ENCODE measurements around the gene FLNA.
"Not testable (repeated sequence)": the region's sequence is repeated elsewhere in the genome, so short reads cannot be mapped to it uniquely, and the experiment has no call there.

FLNA gene

DNA sequence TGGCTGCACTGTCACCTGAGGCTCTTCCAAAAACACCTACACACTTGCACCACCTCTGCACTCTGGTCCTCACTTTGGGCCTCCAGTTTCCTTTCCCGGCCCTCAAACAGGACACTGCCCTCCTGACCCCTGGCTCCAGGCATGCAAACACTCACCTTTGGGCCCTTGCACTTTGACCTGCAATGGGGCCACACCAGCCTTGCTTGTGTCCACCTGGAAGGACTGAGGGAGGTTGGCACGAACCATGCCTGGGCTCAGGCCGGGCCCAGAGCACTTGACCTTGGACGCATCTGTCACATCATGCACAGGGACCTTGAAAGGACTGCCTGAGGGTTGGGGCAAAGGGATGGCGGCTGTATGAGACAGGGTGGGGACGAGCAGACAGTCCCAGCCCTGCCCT, 15.6 kb downstream of the FLNA start:
- no peak for DNase-seq (ENCODE audit: low read depth)

DNA sequence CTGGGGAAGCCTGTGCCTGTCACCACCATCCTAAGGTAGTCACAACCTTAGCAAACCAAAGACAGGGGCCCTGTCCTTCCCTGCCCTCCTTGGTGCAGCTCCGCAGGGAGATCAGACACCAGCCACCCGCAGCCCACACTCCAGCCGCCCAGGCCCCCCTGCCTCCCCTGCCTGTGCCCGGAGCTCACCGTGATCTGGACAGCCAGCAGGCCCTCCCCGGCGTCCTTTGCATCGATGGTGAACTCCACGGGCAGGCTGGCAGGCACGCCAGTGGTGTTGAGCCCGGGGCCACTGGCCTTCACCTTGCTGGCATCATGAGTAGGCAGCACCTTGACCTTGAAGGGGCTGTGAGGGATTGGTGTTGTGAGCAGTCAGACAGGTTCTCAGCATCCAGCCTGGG, 16.4 kb downstream of the FLNA start:
- DNase-seq (ENCODE audit: low read depth): no peak

DNA sequence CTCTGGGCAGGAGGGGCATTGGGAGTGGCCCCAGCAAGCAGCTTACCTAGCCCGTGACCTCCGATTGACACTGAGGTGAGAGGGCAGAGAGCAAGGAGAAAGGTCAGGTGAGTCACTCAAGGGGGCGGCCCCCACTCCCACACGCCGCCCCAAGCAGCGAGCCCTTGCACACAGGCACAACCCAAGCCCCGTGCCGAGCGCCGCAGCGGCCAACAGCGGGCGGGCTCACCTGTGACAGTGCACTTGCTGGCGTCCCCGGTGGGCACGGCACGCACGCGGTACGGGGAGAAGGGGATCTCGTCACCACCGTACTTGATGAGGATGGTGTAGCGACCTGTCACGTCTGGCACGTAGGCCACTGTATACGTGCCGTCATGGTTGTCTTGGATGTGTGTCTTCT, 17.2 kb downstream of the FLNA start:
- no peak for DNase-seq (ENCODE audit: low read depth)

DNA sequence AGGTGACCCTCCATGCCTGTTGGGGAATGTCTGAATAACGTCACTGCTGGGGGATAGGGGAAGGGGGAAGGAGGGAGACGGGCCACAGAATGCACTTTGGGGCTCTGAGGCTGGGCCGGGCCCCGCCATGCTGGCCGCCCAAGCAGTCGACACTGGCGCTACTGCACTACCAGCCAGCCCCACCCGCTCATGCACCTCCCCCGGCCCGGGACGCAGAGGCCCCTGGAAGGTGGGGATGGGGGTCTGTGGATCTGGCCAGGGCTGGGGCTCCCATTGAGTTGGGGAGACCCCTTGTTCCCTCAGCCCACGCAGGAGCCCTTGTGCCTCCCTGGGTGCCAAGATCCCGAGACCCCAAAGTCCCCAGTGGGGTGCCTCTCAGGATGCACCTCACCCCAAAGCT, 17.8 kb downstream of the FLNA start:
- no peak for DNase-seq (ENCODE audit: low read depth)

DNA sequence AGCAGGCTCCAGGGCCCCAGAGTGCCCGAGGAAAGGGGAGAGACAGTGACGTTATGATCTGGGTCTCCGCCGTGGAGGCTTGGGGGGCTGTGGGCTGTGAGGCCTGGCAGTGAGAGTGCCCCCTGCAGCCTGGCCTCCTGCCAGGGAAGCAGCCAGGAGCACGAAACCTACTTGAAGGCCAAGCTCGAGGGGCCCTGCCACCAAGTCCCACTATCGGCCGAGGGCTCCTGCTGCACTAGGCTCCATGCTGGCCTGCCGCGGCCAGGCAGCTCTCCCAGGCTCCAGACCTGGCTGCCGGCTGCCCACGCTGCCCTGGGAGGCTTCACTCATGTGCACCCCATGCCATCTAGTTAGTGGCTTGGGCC, 18.7 kb downstream of the FLNA start:
- no peak for DNase-seq (ENCODE audit: low read depth)

DNA sequence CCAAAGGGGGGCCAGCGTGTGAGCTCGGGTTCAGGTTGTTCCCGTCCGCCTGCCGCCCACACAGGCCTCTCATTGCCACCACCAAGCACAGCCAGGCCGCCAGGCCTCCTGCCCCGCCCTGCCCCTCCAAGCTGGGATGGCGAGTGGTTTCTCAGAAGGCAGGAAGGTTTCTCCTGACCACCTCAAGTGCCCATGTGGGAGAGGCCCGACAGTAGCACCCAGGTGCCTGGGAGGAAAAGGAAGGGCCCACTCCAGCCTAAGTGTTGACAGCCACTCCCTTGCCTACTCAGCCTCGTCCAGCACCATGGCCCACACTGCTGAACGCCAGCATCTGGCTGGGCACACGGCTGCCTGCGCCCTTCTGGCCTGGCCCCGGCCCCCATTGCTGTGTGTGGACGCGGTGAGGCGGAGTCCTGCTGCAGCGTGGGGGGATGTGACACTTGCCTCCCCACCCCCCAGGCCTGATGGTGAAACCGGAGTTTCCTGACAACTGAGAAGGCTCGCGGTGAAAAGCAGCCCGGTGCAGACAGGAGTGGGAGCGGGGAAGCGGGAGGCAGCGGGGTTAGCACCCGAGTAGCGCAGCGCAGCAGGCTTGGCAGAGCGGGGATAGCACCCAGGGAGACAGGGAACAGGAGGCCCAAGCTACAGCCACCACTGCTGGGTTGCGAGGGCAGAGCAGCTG, 19.2 kb downstream of the FLNA start:
- no peak for DNase-seq (ENCODE audit: low read depth)

DNA sequence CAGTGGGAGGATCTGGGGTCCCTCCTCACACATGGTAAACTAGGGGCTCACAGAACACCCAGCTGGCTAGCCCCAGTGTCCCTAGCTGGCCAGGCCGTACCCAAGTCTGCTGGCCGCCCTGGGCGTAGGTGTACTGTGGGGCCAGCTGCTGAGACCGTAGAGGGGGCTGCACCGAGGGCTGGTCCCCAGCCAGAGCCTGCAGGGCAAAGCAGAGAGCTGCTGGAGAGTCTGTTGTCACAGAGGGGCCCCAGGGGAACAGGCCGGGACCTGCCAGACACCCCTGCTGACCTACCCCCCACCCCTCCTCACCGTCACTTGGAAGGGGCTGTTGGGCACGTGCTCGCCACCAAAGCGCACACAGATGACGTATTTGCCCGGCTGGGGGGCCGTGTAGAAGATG, 19.9 kb downstream of the FLNA start:
- DNase-seq (ENCODE audit: low read depth): no peak

DNA sequence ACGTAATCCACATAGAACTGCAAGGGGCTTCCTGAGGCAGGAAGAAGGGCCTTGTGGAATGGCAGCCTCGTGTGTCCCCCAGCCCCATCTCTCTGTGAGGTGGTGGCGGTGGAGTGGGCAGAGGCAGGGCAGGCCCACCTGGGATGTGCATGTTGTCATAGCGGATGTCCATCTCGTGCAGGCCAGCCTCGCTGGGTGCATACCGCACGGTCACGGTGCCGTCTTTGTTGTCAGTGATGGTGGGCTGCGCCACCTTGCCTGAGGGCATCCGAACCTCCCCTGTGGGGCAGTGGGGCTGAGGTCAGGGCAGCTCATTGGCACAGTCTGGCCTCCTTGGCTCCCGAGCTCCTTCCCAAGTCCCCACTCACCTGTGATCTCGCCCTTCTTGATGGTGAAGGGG, 20.4 kb downstream of the FLNA start:
- no peak for DNase-seq (ENCODE audit: low read depth)

DNA sequence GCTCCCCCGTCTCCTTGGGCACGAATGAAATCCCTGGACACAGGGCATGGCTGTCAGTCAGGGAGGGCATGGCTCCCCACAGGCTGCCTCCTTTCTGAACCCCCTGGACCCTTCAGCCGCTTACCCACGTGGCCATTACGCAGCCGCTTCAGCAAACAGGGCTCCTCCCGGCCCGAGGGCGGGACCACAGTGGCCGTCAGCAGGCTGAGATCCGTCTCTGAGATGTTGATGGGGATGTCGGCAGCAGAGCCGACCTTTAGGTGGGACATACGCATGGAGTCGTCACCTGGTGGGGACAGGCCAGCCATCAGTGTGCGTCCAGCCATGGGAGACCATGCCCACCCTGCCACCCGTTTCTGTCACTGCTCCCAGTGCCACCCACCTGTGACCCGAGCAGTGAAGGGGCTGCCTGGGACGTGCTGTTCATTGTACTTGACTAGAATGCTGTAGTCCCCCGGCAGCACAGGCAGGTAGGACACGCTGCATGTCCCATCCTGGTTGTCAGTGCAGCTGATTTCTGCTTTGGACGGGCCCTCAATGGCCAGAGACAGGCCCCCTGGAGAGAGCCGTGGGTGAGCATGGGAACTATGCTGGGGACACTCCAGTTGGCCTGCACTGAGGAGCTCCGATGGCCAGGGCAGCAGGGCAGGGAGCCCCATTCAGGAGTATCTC, 21.1 kb downstream of the FLNA start:
- DNase-seq (ENCODE audit: low read depth): no peak

DNA sequence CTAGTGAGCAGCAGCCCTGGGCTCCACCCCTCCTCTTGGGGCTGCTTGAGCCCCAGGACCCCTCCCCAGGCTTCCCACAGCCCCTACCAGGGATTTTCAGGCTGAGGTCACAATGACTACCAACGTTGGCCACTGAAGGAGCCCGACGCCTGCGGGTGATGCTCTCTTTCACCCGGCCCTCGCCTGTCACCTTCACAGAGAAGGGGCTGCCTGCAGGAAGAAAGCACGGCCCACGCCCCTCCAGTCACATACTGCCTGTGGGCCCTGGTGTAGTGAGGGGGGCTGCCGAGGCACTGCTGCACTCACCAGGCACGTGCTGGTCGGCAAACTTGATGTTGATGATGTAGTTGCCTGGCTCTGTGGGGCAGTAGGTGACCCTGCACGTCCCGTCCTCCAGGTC, 22.0 kb downstream of the FLNA start:
- DNase-seq (ENCODE audit: low read depth): no peak

DNA sequence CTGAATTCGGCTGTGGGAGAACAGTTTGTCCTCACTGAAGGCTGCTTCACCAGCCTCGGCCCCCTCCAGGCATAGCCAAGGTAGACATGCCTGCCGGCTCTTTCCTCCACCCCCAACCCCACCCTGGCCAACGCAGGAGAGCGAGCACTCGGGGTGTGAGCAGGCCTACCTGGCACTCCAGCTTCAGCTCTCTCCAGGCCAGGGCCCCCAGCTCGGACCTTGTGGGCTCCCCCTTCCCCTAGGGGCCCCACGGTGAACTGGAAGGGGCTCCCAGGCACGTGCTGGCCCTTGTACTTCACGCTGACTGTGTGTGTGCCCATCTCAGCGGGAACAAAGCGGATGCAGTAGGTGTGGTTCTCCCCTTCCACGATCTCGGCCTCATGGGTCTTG, 22.4 kb downstream of the FLNA start:
- no peak for DNase-seq (ENCODE audit: low read depth)

DNA sequence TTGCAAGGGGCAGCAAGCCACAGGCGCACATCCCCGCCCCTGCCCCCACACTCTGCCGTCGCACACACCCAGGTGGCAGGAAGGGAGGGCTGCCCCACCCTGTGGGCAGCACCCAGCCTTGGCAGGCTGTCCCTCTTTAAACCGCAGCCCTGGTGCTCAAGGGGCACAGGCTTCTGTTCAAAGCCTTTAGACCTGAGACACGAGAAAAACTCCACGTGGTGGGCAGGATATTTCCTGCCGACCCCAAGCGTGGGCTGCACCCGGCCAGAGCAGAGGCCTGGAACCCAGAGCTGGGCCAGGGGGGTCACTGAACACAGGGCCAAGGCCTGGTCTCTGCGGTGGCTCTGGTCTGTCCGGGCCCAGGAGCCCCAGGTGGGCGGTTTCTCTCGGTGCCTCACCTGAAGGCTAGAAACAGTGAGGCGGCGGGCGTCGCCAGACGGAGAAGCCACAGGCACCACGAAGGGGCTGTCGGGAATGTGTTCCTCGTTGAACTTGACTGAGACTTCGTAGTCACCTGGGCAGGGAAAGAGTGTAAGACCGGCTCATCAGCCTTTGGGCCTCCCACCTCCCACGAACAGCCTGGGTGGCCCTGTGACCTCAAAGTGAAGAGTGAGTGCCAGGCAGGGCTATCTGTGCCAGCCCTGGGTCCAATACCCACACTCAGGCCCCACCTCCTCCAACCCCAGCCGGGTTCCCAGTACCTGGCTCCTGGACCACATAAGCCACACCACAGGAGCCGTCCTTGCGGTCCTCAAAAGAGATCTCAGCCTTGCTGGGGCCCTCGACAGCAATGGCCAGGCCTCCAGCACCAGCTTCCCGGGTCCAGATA, 23.0 kb downstream of the FLNA start:
- no peak for DNase-seq (ENCODE audit: low read depth)

DNA sequence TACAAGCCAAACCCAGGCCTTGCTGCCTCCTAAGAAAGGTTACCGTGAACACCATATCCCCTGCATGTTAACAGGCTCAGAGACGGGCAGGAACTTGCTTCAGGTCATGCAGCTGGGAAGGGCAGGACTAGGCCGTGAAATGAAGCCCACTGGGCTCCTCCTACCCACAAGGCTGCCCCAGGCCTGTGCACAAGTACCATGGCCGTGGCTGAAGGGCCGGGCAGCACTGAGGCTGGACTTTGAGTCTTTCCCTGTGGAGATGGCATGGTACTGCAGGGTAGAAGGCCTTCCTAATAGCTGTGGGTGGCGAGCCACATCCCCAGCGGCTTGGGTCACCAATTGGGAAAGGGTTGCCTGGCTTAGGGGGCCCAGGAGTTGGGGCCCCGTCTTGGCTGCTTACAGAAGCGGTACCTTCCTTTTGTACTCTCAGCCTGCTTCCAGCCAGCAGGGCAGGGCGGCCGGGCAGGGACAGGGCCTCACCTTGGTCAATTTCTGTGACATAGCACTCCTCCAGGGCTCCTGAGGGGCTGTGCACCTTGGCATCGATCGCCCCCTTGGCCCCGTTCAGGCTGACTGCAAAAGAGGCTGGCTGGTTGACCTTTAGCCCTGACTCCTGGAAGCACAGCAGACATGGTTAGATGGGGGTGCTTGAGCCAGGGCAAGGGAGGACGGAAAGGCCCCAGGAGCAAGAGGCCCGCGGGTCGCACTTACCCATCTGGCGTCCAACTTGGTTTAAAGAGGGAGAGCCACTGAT, 23.8 kb downstream of the FLNA start:
- DNase-seq (ENCODE audit: low read depth): no peak

DNA sequence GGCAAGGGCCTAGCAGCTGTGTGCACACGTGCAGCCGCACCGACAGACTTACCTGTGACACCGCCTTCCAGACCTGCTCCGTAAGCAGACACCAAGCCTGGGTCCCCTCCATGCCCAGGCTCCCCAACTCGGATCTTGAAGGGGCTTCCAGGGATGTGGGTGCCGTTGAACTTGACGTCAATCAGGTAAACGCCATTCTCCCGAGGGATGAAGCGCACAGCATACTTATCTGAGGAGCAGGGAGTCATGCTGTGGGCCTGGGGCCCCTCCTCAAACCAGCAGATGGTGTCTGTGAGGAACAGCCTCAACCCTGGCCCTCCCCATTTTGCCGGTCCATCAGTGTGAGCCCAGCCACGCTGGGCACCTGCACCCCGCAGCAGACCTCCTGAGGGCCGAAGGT, 24.5 kb downstream of the FLNA start:
- DNase-seq (ENCODE audit: low read depth): no peak

DNA sequence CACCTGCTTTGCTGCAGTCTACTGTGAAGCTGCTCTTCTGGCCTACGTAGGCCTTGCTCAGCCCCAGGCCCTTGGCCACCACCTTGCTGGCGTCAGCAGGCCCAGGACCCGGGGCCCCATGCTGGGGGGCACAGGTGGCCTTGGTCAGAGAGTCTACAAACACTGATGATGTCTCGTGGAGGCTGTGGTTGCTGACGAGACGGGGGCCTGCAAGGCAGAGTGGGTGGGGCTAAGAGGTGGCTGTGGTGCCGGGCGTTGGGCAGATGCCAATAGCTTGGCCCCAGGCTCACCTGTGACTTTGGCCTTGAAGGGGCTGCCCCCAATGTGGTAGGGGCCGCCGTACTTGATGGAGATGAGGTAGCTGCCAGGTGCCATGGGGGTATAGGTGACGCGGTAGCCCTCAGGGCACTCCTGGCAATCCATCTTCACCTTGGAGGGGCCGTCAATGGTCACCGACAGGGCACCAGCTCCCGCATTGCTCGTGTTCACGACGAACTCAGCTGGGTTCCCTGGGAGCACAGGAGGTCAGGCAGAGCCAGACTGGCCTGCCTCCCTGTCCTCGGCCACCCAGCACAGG, 25.0 kb downstream of the FLNA start:
- no peak for DNase-seq (ENCODE audit: low read depth)

DNA sequence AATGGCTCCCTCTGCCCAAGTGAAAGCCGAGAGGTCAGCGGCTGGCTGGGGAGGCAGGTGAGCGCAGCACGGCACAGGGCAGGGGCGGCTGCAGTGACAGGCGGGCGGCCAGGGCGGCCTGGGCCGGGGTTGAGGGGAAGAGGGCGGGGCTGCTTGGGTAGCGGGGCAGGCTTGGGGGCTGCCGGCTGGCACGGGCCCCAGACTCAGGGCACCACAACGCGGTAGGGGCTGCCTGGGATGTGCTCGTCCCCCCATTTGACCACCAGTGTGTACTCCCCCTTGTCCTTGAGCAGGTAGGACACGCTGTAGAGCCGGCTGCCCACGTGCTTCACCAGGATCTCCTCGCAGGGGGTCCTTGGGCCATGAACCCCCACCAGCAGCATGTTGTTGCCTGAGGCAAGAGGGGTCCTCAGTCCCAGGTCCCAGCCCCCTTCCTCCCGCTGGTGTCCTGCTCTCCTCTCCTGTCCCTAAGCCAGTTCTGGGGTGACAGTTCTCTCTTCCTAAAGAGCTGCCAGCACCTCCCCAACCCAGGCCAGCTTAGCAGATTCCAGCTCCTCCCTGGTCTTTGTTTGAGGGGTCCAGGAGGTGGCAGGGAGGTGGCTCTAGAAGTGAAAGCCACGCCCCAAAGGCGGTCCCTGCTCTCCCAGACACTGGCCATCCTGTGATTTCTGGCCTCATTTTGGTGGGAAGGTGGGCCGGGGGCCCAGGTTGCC, 25.6 kb downstream of the FLNA start:
- no peak for DNase-seq (ENCODE audit: low read depth)

DNA sequence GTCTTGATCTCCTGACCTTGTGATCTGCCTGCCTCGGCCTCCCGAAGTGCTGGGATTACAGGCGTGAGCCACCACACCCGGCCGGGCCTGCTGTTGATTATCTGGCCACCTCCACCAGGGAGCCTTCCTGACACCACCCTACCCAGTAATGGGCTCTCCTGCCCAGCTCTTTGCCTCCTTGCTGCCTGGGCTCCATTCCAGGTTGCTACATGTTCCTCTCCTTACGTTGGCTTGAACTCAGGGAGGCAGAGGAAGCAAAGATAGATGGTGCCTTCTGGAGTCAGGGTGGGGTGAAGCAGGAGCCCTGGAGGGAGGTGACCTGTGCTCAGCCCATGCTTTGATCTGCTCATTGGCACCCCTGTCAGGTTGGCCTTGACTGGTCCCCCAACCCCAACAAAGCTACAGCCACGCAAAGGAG, 26.3 kb downstream of the FLNA start:
- DNase-seq (ENCODE audit: low read depth): no peak

DNA sequence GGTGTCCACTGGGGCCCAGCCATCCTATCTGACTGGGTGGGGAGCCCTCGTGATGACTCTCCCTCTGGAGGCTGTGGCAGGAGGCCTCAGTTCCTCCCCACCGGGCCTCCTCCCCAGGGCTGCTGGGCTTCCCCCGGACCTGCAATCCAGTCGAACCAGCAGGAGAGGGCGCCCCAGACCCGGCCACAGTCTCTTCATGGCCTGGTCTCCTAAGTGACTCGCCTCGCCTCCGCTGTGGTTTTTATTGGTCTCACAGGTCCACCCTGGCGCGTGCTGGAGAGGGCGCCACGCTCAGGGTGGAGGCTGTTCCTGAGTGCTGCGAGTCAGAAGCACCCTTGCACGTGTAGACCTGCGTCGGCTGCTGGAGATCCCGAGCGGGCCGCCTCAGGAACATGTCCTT, 30.8 kb downstream of the FLNA start:
- DNase-seq (ENCODE audit: low read depth): not testable (repeated sequence)

DNA sequence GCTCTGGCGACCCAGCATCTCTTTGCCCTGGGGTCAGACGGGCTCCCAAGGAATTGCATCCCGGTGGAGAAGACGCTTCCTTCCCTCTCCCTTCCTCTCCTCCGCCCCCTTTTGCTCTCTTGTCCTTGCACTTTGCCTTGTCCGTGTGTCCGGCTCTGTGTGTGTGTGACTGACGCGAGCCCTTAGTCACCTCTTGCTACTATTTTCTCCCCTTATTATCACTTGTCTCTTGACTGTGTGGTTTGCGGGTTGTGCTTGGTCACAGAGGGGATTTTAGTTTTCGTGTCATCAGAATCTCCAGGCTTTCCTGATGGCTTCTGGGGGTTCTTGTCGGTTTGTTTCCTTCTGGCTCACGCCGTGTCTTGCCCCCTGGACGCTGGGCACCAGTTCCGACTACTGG, 31.4 kb downstream of the FLNA start:
- DNase-seq (ENCODE audit: low read depth): not testable (repeated sequence)

DNA sequence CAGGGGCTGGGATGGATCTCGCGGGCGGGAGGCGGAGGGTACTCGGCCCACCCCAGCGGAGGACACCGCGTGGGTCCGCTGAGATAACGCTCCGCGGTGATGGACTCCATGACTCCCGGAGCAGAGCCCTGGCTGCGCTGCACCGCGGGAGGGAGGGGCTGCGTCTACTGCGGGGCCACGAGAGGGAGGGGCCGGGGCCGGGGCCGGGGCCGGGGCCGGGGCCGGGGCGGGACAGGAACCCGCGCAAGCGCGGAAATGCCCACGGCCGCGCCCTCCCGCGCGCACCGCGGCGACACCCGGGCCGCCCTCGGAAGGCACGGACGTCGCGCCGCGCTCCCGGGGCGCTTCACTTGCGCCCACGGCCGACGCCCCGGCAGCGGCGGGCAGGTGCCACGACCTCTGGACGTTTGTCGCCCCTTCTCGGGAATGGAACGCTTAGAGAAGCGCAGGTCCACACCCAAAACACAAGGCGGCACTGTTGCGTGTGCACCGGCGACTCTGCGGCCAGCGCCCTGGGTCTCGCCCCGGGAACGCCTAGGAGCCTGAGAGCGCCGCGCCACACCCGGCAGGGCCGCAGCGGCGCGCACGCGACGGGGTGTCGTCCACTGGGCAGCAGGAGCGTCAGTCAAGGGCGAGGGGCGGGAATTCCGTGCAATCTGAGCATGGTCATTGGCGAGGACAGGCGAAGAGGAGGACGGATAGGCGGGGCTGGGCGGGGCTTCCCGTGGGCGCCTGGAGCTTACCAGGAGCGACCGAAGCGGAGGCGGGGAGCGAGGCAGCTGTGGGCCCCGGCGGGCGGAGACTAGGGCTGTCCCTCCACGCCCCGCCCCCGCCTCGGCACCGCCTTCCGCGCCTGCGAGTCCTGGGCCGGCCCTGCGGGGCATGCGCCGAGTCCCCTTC, 32.8 kb downstream of the FLNA start:
- DNase-seq (ENCODE audit: low read depth): not testable (repeated sequence)

DNA sequence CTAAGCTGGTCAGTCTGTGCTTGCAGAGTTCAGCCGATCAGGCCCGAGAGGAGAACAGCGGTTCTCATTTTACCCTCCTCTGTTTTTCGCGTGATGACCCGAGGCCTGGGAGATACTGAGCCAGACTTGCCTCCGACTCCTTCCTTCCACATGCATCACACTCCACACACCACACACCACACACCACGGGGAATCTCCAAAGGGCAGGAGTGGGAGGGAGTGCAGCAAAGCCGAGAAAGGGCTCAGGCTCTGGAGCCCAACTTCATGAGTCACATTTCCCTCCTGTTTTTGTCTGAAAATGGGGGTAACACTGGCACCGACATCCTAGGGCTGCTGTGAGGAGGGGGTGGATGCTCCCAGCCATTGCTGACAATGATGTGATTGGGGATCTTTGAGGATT, 39.9 kb downstream of the FLNA start:
- DNase-seq (ENCODE audit: low read depth): no peak

All from activated T-cell treated with anti-CD3 and anti-CD28 coated beads for 1 hour (primary cell).